SK-MEL-5 (cell line): ENCODE results near the gene LAMB4. TPM values are rescaled to one million over a fixed set of nuclear protein-coding genes. Genes with fewer than 3 reads are reported as not detected.

Experiments used
- DNase-seq: peaks from one replicate; pipeline ENCODE4 v3.0.0-alpha.2; 2016; ENCODE audit warnings: low read depth, low spot score
- in situ Hi-C: cut with HindIII; loops from 2 replicates; pipeline ENCODE4 v1.10.0; 2016; ENCODE audit warnings: low sequenced_read_pairs, high pct_unique_total_duplicates, low pct_unique_long_range_greater_than_20kb
- total RNA-seq: library from RNA; depleted of rRNA; stranded (reverse); fragments of >200 nt; shearing (Covaris generic); gene quantifications from 2 replicates; pipeline ENCODE4 v1.2.3, GENCODE V29; 2014

The LAMB4 gene
- total RNA-seq, 1 experiment from 2014 or later, result 0.32 TPM

DNA sequence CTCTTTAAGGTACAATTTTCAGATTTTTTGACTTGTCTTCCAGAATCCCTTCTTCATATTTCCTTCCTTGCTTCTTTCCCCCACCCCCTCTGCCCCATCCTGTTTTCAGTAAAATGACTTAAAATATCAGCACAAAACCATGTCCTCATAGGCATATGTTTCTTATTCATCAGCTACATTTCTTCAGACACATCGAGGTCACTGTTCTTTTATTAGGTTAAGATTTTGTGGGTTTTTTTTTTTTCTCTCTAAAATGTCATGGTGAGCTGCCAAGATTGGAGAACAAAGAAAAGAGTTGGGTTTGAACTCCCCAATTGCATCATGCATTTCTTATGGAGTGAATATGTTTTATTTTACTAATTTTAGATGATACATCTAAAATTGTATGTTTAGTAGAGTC is 35.8 kb downstream of the LAMB4 start:
- in situ Hi-C loops, result no loop called here
- DNase-seq, result peak; percentile 91

DNA sequence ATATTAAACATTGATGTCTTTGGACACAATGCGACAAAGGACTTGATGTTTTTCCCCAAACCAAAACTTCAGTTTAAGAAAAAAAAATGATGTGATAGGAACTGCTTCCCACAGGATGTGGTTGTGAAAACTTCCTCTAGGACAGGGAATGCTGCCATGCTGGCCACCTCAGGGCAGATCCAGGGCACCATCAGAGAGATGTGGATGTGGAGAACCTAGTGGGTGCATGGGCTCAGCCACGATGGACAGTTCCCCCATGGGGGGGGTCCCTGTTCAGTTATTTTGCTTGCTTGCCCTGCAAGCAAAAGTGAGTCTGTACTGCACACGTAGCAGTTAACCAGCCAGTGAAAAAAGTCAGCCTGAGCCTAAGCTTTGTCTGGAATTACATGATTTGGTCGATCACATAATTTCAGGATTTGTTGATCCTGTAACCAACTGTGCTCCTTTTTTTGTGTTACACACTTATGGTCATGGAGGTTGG is 36.3 kb downstream of the LAMB4 start:
- in situ Hi-C loops, result no loop called here
- DNase-seq, result peak; percentile 68

- DNase-seq, result no peak
- in situ Hi-C loops, result no loop called here
Observed at GRCh38 chr7:108093341-108093740, 36.8 kb downstream of the LAMB4 start.

- no peak for DNase-seq
Observed at GRCh38 chr7:108091461-108091831, 38.7 kb downstream of the LAMB4 start.

DNA sequence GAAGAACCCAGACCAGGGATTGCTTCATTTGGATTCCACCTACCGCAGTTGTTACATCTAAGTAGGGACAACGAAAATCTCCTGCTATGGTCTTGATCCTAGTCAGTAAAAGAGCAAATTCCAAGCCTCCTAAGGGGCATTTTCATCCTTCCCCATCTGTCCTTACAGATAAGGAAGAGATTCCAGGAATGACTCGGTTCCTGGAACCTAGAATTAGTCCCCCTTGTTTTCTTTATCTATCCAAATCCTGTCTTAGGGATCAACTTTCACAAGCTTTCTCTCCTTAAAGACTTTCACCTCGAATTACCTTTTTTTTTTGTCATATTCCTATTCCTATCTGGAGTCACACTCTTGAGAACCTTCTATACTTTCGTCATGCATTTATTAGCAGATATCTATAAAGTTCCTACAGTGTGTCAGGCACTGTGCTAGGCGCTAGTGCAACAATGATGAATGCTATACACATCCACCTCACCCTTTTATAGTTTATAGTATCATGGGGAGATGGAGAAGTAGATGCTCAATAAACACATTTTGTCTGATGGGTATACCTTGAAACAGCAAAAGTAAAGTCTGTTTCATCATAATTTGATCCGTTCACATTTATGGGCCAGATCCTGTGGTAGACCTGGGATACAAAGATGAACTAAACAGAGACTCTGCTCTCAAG is 39.2 kb downstream of the LAMB4 start:
- in situ Hi-C loops, result no loop called here
- DNase-seq, result no peak

More at GRCh38 chr7:108091461-108091831, 38.7 kb downstream of the LAMB4 start:
- in situ Hi-C loops, result no loop called here

DNA sequence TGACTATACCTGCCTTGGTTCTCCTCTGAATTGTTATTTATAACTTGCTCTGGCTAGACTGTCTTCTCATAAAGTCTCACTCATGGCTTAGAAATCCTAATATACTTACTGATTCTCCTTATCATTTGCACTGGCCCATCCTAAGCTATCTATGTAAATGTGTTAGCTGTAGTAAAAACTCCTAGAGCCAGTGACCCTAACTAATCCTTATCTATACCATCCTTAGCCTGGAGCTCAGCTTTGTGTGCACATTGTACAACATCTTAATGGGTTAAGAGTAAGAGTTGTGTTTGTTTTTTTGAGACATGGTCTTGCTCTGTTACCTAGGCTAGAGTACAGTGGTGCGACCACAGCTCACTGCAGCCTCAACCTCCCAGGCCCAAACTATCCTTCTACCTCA is 40.8 kb downstream of the LAMB4 start:
- DNase-seq, result no peak
- in situ Hi-C loops, result no loop called here

DNA sequence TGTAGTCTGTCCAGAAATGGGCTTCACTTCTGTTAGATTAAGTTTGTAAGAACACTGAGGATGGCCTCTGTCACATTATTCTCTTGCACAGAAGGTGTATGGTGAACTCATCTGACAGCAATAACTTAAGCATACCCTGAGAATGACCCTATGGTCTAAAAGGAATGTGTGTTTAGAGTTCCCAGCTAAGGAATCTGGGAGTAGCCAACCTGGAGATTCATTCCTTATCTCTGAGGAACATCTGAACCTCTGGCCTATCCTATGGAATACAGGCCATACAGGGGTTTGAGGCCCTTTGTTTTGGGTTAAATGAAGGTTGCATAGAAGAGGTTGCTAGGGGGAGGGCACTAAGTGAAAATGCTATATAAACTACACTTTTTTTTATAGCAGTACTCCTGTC is 41.4 kb downstream of the LAMB4 start:
- in situ Hi-C loops, result no loop called here
- DNase-seq, result no peak

DNA sequence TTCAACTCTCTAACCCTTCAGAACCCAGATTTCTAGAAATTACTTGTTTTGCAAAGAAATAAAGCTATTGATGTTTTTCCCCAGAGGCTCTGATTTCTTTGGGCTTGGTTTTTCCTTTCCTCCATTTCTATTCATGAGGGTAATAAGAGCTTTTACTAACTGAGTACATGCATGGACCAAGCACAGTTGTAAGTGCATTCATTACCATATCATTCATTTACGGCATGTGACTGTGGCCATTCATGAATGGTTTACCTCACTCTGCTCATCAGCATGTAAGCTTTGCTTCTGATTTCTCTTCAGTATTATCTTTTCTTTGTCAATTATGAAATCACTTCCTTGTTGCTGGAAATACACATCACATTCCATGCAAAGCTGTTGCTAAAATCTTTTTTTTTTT is 42.4 kb downstream of the LAMB4 start:
- in situ Hi-C loops, result no loop called here
- DNase-seq, result no peak

DNA sequence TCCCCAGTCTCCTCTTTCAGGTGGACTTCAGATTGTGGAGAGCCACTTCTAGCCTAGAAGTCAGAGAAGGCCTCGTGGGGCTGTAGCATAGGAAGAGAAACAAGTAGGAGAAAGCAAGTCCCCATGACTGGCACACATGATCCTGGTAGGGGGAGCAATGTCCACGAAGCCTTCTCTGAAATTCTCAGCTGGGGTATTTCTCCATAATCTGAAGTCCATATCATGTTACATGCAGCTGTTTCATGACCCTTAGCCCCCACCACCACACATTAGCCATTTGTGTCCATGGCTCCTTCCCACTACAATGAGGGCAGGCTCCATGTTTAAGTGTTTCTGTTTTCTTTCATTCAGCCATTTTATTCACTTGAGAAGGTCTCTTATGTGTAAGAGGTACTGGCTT is 43.2 kb downstream of the LAMB4 start:
- no peak for DNase-seq
- in situ Hi-C loops, result no loop called here

DNA sequence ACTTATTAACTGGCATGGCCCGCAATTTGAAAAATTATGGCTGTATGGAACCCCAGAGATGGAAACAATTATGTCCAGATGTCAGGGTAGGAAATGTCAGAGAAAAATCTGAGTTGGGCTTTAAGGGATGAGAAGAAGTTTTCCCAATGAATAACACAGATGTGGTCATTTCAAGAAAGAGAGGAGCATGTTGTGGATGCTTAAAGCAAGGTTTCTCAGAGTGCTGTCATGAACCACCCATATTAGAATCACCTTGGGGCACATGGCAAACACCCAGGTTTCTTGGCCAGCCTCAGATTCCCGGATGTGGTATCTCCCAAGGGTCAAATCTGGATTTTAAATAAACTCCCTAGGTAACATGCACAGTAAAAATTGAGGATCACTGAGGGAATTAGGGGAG is 43.6 kb downstream of the LAMB4 start:
- in situ Hi-C loops, result no loop called here
- DNase-seq, result no peak

- in situ Hi-C loops, result no loop called here
- DNase-seq, result no peak
Observed at GRCh38 chr7:108083980-108084379, 46.2 kb downstream of the LAMB4 start.

DNA sequence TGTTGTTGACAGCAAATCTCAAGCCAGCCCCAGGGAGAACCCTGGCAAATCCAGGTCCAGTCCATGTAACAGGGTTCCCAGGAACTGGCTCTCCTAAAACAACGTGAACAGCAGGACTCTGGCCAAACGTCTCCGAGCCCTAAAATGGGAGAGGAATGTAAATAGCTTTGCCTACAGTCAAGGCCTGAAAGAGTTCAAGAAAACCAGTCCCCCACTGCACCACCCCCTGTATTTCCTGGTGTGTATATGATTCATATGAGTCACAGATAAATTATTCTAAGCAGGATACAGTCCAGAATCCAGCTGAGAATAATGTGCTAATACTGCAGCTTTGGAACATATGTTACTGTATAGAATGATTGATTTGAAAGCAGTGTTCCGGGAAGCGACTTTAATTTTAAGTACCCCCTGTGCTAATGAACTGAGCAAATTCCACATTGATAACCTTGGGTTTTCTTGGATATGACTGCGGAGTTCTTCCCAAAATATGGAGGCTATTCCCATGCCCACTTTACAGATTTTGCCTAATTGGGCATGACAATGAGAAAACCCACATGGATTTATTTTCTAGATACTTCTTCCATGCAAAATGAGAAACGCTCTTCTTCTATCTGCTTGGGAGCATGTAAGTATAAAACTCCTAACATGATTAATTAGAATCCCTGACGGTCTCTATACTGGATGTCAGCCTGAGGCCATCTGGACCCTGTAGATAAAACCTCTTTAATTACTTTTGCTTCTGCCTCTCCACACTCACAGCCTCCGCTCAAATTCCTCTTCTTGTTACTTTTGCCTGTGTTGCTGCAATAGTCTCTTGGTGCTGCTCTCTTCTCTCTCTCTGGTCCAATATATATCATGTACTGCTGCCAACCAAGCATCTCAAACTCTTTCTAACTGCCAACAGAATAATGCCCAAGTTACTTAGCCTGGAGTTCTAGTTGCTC is 50.2 kb downstream of the LAMB4 start:
- DNase-seq, result no peak

GRCh38 chr7:108079276-108079647 is 50.9 kb downstream of the LAMB4 start:
- DNase-seq, result no peak
- in situ Hi-C loops, result no loop called here

More for the DNA sequence above, 50.2 kb downstream of the LAMB4 start:
- in situ Hi-C loops, result no loop called here

GRCh38 chr7:108078691-108079090 is 51.5 kb downstream of the LAMB4 start:
- DNase-seq, result no peak
- in situ Hi-C loops, result no loop called here

GRCh38 chr7:108078211-108078673 is 51.9 kb downstream of the LAMB4 start:
- in situ Hi-C loops, result no loop called here
- no peak for DNase-seq

- no peak for DNase-seq
- in situ Hi-C loops, result no loop called here
Observed at GRCh38 chr7:108077709-108078108, 52.5 kb downstream of the LAMB4 start.

DNA sequence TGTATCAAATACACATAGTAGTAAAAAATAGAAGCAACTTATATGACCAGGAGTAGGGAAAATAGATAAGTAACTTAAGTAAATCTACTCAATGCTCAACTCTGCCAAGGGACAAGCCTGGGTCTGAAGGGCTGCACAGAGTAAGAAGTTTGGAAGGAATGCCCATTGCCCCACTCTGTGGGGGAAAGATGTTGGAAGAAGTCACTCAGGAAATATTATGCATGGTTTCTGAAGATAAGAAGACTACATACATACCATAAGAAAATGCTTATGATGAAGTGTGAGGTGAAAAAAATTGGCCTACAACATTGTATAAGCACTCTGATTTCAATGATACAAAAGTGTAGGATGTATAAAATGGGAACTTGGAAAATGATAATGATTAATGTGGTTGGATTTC is 54.0 kb downstream of the LAMB4 start:
- DNase-seq, result no peak
- in situ Hi-C loops, result no loop called here

- in situ Hi-C loops, result no loop called here
Observed at GRCh38 chr7:108073305-108074070, 56.7 kb downstream of the LAMB4 start.

More at GRCh38 chr7:108073305-108074070, 56.7 kb downstream of the LAMB4 start:
- DNase-seq, result no peak
